Measurements from ENCODE around the gene LGALS1.

LGALS1 gene

GRCh38 chr22:37674951-37675929 lies at the start of gene LGALS1:
Gene LGALS1 (plus strand): TSS chr22:37675636. CDS start chr22:37675703, 67 bp downstream.
- DNase-seq: peak; percentile 56 to 74

GRCh38 chr22:37625737-37626136 lies 49.7 kb upstream of the LGALS1 start:
- no peak for DNase-seq

- DNase-seq: no peak
These were observed 49.3 kb upstream of the LGALS1 start for GRCh38 chr22:37626144-37626543.

GRCh38 chr22:37626556-37627075 lies 48.8 kb upstream of the LGALS1 start:
- DNase-seq: no peak

GRCh38 chr22:37627121-37627520 lies 48.3 kb upstream of the LGALS1 start:
- no peak for DNase-seq

- DNase-seq: peak; percentile 48 to 52
These were observed 47.9 kb upstream of the LGALS1 start for GRCh38 chr22:37627545-37627944.

GRCh38 chr22:37628830-37629229 lies 46.6 kb upstream of the LGALS1 start:
- DNase-seq: no peak

GRCh38 chr22:37629928-37630327 lies 45.5 kb upstream of the LGALS1 start:
- no peak for DNase-seq

- DNase-seq: no peak
These were observed 44.5 kb upstream of the LGALS1 start for GRCh38 chr22:37630839-37631435.

GRCh38 chr22:37631448-37632173 lies 43.8 kb upstream of the LGALS1 start:
- no peak for DNase-seq

GRCh38 chr22:37632174-37633088 lies 43.0 kb upstream of the LGALS1 start:
- DNase-seq: no peak

- DNase-seq: peak; percentile 35 to 38
These were observed 42.3 kb upstream of the LGALS1 start for GRCh38 chr22:37633089-37633624.

GRCh38 chr22:37633625-37634416 lies 41.6 kb upstream of the LGALS1 start:
- peak; percentile 53 to 69 for DNase-seq

GRCh38 chr22:37634417-37634924 lies 41.0 kb upstream of the LGALS1 start:
- peak in 1 of 2 donors; percentile 33 for DNase-seq

GRCh38 chr22:37635157-37635556 lies 40.3 kb upstream of the LGALS1 start:
- no peak for DNase-seq

GRCh38 chr22:37636186-37636948 lies 39.1 kb upstream of the LGALS1 start:
- DNase-seq: no peak

- DNase-seq: no peak
These were observed 38.5 kb upstream of the LGALS1 start for GRCh38 chr22:37636949-37637273.

- DNase-seq: peak in 1 of 2 donors; percentile 30
These were observed 36.9 kb upstream of the LGALS1 start for GRCh38 chr22:37638391-37639069.

GRCh38 chr22:37639070-37639760 lies 36.2 kb upstream of the LGALS1 start, which contains the start of gene SH3BP1:
Gene SH3BP1 (plus strand): TSS chr22:37639669. CDS start chr22:37639788, 119 bp downstream.
- DNase-seq: peak; percentile 65 to 75
